ENCODE results near the gene CRIM1.

CRIM1 gene

DNA sequence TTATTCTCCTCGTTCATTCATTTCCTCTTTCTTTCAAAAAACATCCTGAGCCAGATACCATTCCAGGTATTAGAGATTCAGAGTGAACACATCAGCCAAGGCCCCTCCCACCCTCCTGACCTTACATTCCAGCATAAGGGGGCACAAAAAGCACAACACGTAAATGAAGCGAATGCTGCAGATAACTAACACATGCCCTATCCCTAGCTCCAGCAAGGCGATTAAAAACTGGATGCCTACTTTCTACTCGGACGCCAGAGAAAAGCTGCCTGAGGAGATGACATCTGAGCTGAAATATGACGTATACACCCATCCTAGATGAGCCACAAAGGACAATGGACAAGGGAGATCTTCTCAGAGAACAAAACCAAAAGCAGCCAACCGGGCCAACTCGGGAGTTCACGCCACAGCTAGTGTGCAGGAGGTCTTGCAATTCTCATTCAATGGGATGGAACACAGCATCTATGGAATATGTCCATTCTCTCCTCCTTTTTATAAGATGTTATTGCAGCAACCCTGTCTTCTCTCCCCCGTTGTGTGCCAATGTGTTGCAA is 208.9 kb downstream of the CRIM1 start:
- no peak for DNase-seq

DNA sequence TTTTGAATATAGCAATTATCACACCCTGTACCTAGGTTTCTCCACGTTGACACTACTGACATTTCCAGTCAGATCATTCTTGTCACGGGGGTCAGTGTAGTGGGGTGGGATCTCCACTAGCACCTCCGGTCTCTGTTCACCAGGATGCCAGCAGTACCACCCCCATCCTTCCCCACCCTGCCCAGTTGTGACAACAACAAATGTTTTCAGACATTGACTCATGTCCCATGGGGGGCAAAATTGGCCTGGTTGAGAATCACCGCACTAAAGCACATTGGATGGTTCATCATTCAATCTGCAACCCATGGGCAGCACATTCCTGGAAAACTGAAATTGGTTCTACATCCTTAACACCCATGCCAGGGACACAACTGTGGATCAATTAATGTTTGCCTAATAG is 210.1 kb downstream of the CRIM1 start:
- DNase-seq = no peak

- no peak for DNase-seq
Measured at GRCh38 chr2:36566887-36567286, 211.3 kb downstream of the CRIM1 start.

GRCh38 chr2:36567711-36568408 is 212.3 kb downstream of the CRIM1 start:
- DNase-seq = no peak

DNA sequence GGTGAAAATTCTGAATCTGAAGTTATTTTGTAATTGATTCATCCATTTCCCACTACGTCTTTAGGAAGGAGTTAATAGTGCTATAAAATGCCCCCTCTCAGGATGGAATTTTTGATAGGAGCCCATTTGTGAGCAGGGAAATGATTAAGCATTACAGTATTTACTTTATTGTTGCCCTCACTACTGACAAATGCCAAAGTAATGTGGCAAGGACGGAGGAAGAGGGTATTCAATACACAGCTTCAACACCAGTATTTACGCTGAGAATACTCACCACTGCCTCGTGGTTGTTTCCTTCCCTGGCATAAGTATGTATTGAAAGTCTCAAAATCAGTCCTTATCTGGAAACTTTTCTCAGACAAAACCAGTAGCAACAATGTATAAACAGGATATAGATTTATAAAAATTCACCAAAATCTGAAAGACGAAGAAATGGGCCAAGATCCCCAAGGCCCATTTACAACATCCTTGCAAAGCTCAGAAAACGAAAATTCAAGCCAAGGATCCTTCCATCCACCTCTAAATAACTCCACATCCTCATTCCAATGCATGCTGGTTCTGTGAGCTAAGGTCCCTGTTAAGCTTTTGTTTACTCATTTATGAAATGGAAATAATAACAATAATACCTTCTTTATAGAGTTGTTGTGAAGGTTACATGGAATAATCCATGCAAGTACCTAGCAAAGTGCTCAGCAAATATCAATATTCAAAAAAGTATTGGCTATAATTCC is 213.1 kb downstream of the CRIM1 start:
- no peak for DNase-seq

DNA sequence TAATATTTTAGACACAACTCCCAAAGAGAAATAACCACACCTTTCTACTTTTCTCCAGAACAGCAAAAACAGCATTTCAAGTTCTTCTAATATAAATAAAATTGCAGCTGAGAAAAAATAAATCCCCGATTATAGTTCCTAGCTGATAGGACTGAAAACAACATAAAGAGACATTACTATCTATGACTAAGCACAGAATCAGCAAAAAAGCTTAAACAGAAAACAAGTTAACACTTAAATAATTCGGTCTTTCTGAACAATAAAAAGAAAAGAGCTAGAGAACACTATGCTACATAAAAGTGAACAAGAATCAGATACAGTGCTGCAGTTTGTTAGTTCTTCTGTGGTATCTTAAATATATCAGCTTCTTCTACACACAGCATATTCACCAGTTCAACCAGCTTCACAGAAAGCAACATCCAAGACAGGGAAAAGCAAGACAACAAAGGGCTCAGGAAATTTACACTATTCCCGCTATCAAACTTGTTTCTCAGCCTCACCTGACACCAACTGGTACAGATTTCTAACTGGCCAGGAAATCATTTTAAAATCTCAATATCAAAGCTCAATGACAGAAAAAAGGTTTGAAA is 213.8 kb downstream of the CRIM1 start:
- no peak for DNase-seq

- DNase-seq = no peak
Measured at GRCh38 chr2:36570416-36570815, 214.8 kb downstream of the CRIM1 start.

GRCh38 chr2:36572054-36572718 is 216.6 kb downstream of the CRIM1 start:
- no peak for DNase-seq

- no peak for DNase-seq
Measured at GRCh38 chr2:36572719-36573059, 217.1 kb downstream of the CRIM1 start.

GRCh38 chr2:36573165-36573564 is 217.6 kb downstream of the CRIM1 start:
- DNase-seq = no peak

DNA sequence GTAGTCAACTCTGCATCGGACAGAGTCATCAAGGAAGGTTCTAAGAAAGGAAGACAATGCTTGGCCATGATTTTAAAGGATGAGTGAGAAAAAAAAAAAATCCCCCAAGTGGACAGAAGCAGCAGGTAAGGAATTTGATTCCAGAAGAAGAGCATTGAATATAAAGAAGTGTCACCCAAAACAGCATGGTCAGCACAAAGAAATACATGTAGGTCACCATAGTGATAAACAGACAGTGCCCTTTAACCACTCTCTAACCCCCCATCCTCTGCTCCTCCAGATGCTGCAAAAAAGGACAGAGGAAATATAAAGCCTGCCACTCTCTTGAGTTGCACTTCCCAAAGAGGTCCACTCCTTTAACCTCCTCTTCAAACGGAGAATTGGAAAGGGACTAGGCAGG is 219.0 kb downstream of the CRIM1 start:
- DNase-seq = no peak

GRCh38 chr2:36577884-36578283 is 222.3 kb downstream of the CRIM1 start:
- no peak for DNase-seq

GRCh38 chr2:36578343-36579296 is 223.0 kb downstream of the CRIM1 start:
- DNase-seq = no peak

DNA sequence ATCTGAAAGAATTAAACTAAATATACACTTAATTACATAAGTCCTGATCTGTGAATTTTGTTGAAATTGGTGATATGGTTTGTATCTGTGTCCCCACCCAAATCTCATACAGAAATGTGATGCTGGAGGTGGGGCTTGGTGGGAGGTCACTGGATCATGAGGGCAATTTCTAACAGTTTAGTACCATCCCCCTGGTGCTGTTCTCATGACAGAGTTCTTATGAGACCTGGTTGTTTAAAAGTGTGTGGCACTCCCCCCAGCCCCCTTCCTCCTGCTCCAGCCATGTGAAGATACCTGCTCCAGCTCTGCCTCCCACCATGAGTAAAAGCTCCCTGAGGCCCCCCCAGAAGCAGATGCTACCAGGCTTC is 223.7 kb downstream of the CRIM1 start:
- DNase-seq = no peak

DNA sequence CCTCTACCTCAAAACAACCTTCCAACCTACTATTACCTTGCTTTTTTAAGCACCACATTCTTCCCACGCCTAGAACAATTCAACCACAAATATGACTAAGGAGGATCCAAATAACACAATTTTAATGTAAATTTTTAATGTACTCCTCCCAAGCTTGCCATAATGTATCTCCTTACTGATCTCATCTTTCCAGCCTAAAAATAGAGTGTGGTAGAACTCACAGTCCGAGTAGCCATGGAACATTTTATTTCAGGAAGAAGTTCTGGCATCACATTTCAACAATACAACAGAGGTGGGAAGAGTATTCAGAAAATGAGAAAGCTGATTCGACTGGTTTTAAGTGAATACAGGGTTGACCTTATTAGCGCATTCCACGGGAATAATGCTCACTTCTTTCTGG is 227.0 kb downstream of the CRIM1 start:
- no peak for DNase-seq

- DNase-seq = no peak
Measured at GRCh38 chr2:36582951-36583350, 227.4 kb downstream of the CRIM1 start.

- no peak for DNase-seq
Measured at GRCh38 chr2:36584148-36584794, 228.7 kb downstream of the CRIM1 start.

GRCh38 chr2:36586672-36587071 is 231.1 kb downstream of the CRIM1 start:
- DNase-seq = no peak

GRCh38 chr2:36587101-36587500 is 231.5 kb downstream of the CRIM1 start:
- DNase-seq = no peak

DNA sequence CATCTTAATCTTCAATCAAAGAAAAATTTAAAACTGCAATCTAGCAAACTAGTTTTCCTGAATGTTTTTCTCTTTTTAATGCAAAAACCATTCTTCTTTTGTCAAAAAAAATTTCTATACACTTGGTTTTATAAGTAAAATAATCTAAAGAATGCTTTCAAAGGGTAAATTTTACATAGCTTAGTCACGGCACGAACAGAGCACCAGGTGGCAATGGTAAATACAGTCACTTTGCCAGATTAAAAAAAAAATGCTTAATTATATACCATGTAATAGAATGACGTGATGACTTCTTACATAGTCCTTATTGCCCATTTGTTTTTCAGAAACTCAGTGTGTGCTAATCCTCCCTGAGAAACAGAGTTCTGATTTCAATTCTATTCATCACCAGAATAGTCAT is 232.0 kb downstream of the CRIM1 start:
- no peak for DNase-seq

GRCh38 chr2:36589230-36589630 is 233.7 kb downstream of the CRIM1 start:
- no peak for DNase-seq

GRCh38 chr2:36594849-36595248 is 239.3 kb downstream of the CRIM1 start:
- DNase-seq = no peak

Data from NCI-H1694 (cell line).